Measurements from ENCODE around the gene UPK3A.

- no peak for TF ChIP-seq POLR2A (IDR thresholded peaks at IDR 0.05)
- no peak for TF ChIP-seq CTCF (IDR thresholded peaks at IDR 0.05)
These were observed 8.1 kb upstream of the UPK3A start for GRCh38 chr22:45276507-45277105.

Measured in adrenal gland (tissue), 5 donors.